ENCODE measurements around the gene VRK1.
"Not testable (repeated sequence)": the region's sequence is repeated elsewhere in the genome, so short reads cannot be mapped to it uniquely, and the experiment has no call there.

Gene VRK1

DNA sequence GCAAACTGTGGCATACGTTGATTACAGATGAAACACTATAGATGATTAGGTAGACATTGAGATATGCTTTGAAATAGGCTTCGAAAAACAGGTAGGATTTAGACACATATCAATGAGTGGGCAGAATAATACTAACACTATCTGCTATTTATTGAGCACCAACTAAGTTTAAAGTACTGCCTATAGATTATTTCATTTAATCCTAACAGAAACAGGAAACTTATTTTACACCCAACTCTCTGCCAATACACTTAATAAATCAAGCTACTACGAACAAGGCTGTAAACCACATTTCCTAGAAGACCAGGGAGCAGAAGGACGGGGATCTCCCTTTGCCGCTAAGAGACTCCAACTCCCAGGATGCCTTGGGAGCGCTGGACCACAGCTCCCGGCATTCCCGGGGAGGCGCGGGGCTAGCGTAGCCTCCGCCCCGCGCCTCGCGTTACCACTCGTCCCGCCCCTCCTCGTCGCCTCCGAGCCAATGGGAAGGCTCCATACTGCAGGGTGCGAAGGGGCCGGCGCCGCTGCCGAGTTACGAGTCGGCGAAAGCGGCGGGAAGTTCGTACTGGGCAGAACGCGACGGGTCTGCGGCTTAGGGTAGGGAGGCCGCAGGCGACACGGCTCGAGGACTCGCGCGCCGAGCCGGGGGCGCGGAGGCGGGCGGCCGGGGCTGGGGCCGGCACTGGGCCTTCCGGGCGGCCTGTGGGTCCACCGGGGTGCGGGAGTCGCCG, at the start of gene VRK1:
VRK1 (plus strand) TSS at position 532 of the 731 bp plus-strand sequence. CDS start 36,090 bp downstream, outside the sequence.
- DNase-seq (ENCODE audit: low read depth in 3 of 3) = peak; percentile 93 to 94 (median 93)

DNA sequence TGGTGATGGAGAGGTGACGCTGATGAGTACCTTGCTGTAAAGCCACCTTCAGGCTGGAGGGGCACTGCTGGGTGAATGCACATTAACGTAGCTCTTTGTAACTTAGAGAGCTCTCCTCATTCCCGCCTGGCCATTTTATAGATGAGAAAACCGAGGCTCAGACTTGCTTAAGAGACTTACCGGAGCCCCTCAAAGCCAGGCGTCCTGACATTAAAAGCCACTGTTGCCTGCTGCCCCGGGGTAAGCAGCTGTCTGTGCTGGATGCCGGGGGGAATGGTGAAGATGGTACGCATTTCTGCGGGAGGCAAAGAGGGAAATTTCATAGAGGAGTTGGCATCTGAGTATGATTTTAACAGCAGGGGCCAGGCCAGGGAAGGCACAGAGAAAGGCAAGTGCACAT, 49.6 kb upstream of the VRK1 start:
- no peak for DNase-seq (ENCODE audit: low read depth in 3 of 3)

GRCh38 chr14:96748362-96748761, 48.8 kb upstream of the VRK1 start:
- DNase-seq (ENCODE audit: low read depth in 3 of 3) = no peak

DNA sequence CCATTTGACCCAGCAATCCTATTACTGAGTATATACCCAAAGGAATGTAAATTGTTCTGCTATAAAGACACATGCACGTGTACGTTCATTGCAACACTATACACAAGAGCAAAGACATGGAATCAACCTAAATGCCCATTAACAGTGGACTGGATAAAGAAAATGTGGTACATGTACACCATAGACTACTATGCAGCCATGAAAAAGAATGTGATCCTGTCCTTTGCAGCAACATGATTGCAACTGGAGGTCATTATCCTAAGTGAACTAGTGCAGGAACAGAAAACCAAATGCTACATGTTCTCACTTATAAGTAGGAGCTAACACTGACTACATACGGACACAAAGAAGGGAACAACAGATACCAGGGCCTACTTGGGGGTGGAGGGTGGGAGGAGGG, 45.7 kb upstream of the VRK1 start:
- DNase-seq (ENCODE audit: low read depth in 3 of 3) = no peak

DNA sequence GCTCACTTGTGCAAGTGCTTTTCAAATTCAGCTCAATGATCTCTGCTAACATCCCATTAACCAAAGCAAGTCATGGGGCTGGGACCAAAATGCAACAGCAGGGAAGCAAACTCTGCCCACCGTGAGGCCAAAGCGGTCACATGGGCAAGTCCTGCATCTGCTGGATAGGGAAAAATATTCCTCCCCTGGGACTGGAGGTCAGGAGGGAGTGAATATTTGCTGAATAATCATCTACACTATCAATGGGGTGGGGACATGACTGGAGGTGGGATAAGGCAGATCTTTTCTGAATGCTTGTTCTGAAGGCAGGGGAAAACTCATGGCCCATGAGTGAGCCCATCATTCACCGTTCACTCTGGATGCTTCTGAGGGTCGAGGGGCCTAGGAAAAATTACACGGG, 45.1 kb upstream of the VRK1 start:
- DNase-seq (ENCODE audit: low read depth in 3 of 3) = no peak

GRCh38 chr14:96752594-96752993, 44.6 kb upstream of the VRK1 start:
- DNase-seq (ENCODE audit: low read depth in 3 of 3) = no peak

- DNase-seq (ENCODE audit: low read depth in 3 of 3) = no peak
Observed at GRCh38 chr14:96754162-96754844, 42.9 kb upstream of the VRK1 start.

GRCh38 chr14:96754845-96755184, 42.4 kb upstream of the VRK1 start:
- no peak for DNase-seq (ENCODE audit: low read depth in 3 of 3)

DNA sequence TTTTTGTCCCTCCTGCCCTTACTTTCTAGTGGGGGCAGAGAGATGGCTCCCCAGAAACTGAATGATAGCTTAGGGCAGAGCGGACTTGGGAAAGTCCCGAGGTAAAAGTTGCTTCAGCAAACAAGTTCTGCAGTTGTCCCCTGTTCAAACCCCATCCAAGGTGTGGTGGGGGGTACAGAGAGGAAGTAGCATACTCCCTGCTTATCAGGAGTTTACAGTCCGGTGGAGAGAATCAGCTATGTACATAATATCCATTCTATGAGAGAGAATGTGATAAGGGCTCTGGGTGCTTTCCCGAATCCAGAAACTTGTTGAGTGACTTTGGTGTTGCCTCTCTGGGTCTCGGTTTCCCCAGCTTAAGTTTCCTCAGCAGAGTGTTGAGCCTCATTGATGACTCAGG, 40.4 kb upstream of the VRK1 start:
- DNase-seq (ENCODE audit: low read depth in 3 of 3) = no peak

- DNase-seq (ENCODE audit: low read depth in 3 of 3) = no peak
Observed at GRCh38 chr14:96757456-96757855, 39.7 kb upstream of the VRK1 start.

GRCh38 chr14:96761066-96761465, 36.1 kb upstream of the VRK1 start:
- no peak for DNase-seq (ENCODE audit: low read depth in 3 of 3)

- DNase-seq (ENCODE audit: low read depth in 3 of 3) = peak in 1 of 3 experiments; percentile 9
Observed at GRCh38 chr14:96762650-96763049, 34.5 kb upstream of the VRK1 start.

DNA sequence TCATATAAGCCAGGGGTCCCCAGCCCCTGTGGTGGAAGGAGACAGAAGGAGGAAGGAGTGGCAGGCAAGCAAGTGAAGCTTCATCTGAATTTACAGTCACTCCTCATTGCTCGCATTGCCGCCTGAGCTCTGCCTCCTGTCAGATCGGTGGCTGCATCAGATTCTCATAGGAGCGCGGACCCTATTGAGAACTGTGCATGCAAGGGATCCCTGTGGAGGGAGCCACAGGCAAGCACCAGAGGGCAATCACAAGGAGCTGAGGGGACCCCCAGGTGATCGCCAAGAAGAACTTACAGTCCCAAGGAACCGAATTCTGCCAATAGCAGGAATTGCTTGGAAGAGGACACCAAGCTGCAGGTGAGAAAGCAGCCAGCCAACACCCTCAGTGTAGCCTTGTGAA, 33.2 kb upstream of the VRK1 start:
- no peak for DNase-seq (ENCODE audit: low read depth in 3 of 3)

DNA sequence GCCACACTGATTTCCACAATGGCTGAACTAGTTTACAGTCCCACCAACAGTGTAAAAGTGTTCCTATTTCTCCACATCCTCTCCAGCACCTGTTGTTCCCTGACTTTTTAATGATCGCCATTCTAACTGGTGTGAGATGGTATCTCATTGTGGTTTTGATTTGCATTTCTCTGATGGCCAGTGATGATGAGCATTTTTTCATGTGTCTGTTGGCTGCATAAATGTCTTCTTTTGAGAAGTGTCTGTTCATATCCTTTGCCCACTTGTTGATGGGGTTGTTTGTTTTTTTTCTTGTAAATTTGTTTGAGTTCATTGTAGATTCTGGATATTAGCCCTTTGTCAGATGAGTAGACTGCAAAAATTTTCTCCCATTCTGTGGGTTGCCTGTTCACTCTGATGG, 32.0 kb upstream of the VRK1 start:
- not testable (repeated sequence) for DNase-seq (ENCODE audit: low read depth in 3 of 3)

- DNase-seq (ENCODE audit: low read depth in 3 of 3) = no peak
Observed at GRCh38 chr14:96772929-96773328, 24.3 kb upstream of the VRK1 start.

DNA sequence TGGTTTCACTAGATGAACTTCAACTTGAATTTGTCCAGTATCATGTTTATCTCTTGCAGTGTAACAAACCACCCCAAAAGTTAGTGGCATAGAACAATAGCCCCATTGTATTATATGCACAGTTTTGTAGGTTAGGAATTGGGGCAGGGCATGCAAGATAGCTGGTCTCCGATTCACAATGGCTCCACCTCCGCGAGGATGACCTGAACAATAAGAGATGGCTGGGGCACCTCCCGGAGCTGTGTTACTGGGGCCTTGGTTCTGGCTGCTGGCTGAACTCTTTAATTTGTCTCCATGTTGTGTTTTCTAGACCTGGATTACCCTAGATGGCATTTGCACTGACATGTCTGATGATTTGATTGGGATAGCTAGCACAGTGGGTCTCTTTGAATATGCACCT, 20.4 kb upstream of the VRK1 start:
- no peak for DNase-seq (ENCODE audit: low read depth in 3 of 3)

DNA sequence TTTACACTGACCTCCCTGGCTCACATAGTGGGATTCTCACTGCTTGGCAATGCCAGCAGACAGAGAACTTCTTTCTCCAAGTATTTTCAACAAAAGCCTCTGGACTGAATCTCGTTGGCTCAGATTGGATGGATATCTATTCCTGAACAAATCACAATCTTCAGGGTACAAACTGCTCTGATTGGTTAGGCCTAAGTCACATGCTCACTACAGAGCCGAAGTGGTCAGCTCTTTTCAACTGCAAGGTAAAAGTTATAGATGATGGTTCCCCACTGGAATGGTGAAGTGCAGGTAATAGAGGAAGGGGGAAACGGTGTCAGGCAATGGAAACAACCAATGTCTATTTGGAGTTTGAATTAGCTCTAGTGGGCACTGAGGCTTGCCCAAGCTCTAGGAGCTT, 16.7 kb upstream of the VRK1 start:
- DNase-seq (ENCODE audit: low read depth in 3 of 3) = no peak

DNA sequence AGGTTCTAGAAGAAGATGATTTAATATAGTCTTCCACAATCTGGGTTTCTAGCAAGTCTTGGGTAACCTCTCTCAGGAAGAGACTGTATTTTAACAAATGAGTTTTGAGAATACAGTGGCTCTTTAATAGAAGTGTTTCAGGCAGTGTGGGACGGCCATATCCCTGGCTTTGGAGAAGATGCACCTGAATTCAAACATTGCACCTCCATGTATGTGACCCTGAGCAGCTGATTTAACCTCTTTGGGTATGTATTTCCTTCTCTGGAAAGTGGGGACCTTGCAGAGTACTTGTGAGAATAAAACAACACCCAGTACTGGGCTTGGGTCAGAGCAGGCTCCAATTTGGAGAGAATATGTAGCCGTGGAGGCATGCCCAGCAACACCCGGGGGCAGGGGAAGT, 15.8 kb upstream of the VRK1 start:
- no peak for DNase-seq (ENCODE audit: low read depth in 3 of 3)

- DNase-seq (ENCODE audit: low read depth in 3 of 3) = no peak
Observed at GRCh38 chr14:96782436-96782835, 14.7 kb upstream of the VRK1 start.

DNA sequence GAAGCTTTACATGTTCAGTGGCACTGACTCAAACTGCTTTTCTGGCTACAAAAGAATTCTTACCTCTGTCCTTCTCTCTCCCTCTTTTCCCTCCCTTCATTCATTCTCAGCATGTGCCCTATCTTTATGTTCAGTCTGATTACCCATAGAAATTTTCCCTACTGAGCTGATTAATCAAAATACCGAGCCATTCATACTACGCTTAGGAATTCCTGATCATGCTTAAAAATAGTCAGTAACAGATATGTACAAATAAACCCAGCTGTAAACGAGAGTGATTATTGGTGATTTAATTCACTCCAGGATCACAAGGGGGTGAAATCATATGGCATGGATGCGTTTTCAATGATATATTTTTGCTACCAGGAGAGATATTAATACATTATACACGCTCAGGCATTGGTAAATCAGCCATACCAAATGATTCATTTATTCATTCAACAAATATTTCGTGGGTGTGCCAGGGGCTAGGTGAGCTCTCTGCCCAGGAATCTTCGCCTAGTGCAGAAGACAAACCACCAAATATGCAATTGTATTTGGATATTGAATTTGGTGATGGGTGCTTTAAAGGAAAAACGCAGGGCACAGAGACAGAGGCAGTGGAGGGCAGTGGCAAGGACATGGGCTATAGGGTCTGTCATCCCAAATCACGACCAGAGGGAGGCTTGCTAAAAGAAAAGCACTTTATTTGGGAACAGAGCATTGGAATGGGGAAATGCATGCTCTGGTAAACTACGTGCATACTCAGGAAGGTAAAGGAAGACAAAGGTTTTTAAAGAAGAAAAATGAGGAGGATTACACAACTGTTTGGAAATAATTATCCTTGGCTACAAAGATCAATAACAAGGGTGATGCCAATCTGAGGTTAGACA, 13.9 kb upstream of the VRK1 start:
- DNase-seq (ENCODE audit: low read depth in 3 of 3) = no peak

DNA sequence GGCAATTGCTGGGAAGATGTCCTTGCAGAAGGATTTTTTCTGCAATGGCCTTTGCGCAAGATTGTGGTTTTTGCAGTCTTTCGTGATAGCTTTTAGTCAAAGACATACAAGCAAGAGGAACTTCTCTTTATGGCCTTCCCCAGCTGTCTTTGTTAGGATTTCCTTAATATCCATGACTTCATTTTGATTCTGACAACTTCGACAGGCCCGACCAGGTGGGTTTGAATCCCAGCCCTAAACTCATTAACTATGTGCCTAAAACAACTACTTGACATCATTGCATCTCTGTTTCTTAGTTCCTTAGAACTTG, 13.3 kb upstream of the VRK1 start:
- no peak for DNase-seq (ENCODE audit: low read depth in 3 of 3)

DNA sequence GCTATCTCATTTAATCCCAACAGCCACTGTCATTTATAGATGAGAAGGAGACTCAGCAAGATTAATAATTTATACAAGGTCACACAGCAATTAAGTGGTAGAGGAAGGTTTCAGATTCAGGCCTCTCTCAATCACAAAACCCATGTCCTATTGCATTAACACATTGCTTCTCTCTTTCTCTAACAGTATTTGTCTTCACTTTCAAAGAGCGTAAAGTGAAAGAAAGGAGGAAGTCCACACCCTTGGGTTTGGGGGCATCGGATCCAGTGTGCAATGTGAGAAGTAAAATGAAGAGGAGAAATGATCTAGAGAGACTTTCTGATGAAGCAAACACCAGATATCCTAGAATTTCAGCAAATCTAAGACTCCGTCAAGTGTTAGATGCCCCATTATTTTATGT, 7.0 kb upstream of the VRK1 start:
- no peak for DNase-seq (ENCODE audit: low read depth in 3 of 3)

DNA sequence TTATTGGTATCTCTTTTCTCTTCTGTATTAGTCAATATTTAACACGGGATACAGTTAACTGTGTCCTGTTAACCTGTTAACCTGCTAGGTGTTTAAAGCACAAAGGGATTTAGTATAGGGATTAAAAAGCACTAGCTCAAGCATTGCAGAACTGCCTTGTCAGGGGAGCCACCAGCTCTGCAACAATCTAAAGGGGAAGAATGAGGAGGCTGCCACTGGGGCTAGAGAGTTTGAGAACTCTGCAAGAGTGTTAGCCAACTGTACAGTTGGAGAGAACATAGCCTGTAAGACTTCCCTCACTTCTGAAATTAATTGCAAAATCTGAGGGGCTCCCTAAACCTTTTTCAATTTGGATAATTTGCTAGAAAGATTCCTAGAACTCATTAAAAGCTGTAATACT, 6.5 kb upstream of the VRK1 start:
- no peak for DNase-seq (ENCODE audit: low read depth in 3 of 3)

Data from stimulated activated CD4-positive, alpha-beta T cell treated with anti-CD3 and anti-CD28 coated beads, TNF-alpha, amount 100 ng/mL, for 24 hours (primary cell).